ENCODE results near the gene GGA3.
A peak's percentile ranks its signal among the peaks of the same experiment; 100 is the strongest.
"Not testable (repeated sequence)": the region's sequence is repeated elsewhere in the genome, so short reads cannot be mapped to it uniquely, and the experiment has no call there.

GGA3 gene

GRCh38 chr17:75208161-75208560 is 53.2 kb downstream of the GGA3 start:
- DNase-seq = no peak

- no peak for DNase-seq
These were observed 53.6 kb downstream of the GGA3 start for GRCh38 chr17:75207760-75208159.

- not testable (repeated sequence) for DNase-seq
These were observed 54.4 kb downstream of the GGA3 start for GRCh38 chr17:75207050-75207407.

GRCh38 chr17:75205793-75206163 is 55.6 kb downstream of the GGA3 start:
- DNase-seq = no peak

GRCh38 chr17:75205037-75205792 is 56.2 kb downstream of the GGA3 start, which contains the start of gene NUP85:
Gene NUP85, plus strand, starts transcription at chr17:75205679. Its CDS starts 83 bp downstream, at chr17:75205762.
- DNase-seq = peak; percentile 93

GRCh38 chr17:75199886-75200618 is 61.4 kb downstream of the GGA3 start:
- no peak for DNase-seq

GRCh38 chr17:75194879-75195278 is 66.5 kb downstream of the GGA3 start:
- no peak for DNase-seq

GRCh38 chr17:75191584-75191983 is 69.8 kb downstream of the GGA3 start:
- no peak for DNase-seq

- no peak for DNase-seq
These were observed 72.8 kb downstream of the GGA3 start for GRCh38 chr17:75188614-75189013.
